ENCODE measurements around the gene CEP290.
"Not testable (repeated sequence)": the region's sequence is repeated elsewhere in the genome, so short reads cannot be mapped to it uniquely, and the experiment has no call there.

CEP290 gene

GRCh38 chr12:88141425-88141773 lies 489 bp downstream of the CEP290 start:
- Histone ChIP-seq H3K9ac (ENCODE audit: low read depth, low read length) (peak overlapping the region; percentile 55), H3K27ac (ENCODE audit: low read depth, low read length) (no peak overlapping the region), H3K4me1 (ENCODE audit: insufficient read depth, low read length) (peaks cover 34% of the 10 kb centered on the region), H3K27me3 (ENCODE audit: insufficient read depth, low read length) (no peaks in the 10 kb centered on the region), H3K9me3 (ENCODE audit: insufficient read depth, low read depth, low read length) (no peaks in the 10 kb centered on the region), H3K4me3 (ENCODE audit: low read length) (peak overlapping the region; percentile 81), H3K36me3 (ENCODE audit: insufficient read depth, low read length) (peaks cover 6% of the 10 kb centered on the region)
- WGBS, result 19% methylated on average over 13 of the region's 13 CpGs

- H3K9ac ChIP-seq (ENCODE audit: low read depth, low read length); H3K9me3 ChIP-seq (ENCODE audit: insufficient read depth, low read depth, low read length); H3K27ac ChIP-seq (ENCODE audit: low read depth, low read length); H3K27me3 ChIP-seq (ENCODE audit: insufficient read depth, low read length); H3K4me3 ChIP-seq (ENCODE audit: low read length): not testable (repeated sequence)
- Histone ChIP-seq H3K4me1 (ENCODE audit: insufficient read depth, low read length) (peaks cover 17% of the 10 kb centered on the region), H3K36me3 (ENCODE audit: insufficient read depth, low read length) (peaks cover 16% of the 10 kb centered on the region)
- WGBS, result 92% methylated on average over 4 of the region's 4 CpGs
These were observed 2.2 kb downstream of the CEP290 start for GRCh38 chr12:88139711-88140110.

- not testable (repeated sequence) for H3K9me3 ChIP-seq (ENCODE audit: insufficient read depth, low read depth, low read length); H3K4me3 ChIP-seq (ENCODE audit: low read length); H3K4me1 ChIP-seq (ENCODE audit: insufficient read depth, low read length); H3K9ac ChIP-seq (ENCODE audit: low read depth, low read length); H3K27ac ChIP-seq (ENCODE audit: low read depth, low read length); H3K27me3 ChIP-seq (ENCODE audit: insufficient read depth, low read length)
- peaks cover 35% of the 10 kb centered on the region; the same call in 1 of the 2 replicates for H3K36me3 ChIP-seq (ENCODE audit: insufficient read depth, low read length)
- 95% methylated on average over 1 of the region's 2 CpGs for WGBS
These were observed 8.7 kb downstream of the CEP290 start for GRCh38 chr12:88133181-88133580.

- H3K36me3 ChIP-seq (ENCODE audit: insufficient read depth, low read length), result peaks cover 42% of the 10 kb centered on the region; the same call in 1 of the 2 replicates
- no peaks in the 10 kb centered on the region for H3K4me1 ChIP-seq (ENCODE audit: insufficient read depth, low read length)
- H3K4me3 ChIP-seq (ENCODE audit: low read length), result no peak overlapping the region
- no peak overlapping the region for H3K9ac ChIP-seq (ENCODE audit: low read depth, low read length)
- H3K9me3 ChIP-seq (ENCODE audit: insufficient read depth, low read depth, low read length), result no peaks in the 10 kb centered on the region
- no peak overlapping the region for H3K27ac ChIP-seq (ENCODE audit: low read depth, low read length)
- no peaks in the 10 kb centered on the region for H3K27me3 ChIP-seq (ENCODE audit: insufficient read depth, low read length)
These were observed 9.5 kb downstream of the CEP290 start for GRCh38 chr12:88132392-88132791.

GRCh38 chr12:88127855-88128254 lies 14.0 kb downstream of the CEP290 start:
- WGBS, result 96% methylated on average over 2 of the region's 3 CpGs
- Histone ChIP-seq H3K4me1 (ENCODE audit: insufficient read depth, low read length) (no peaks in the 10 kb centered on the region), H3K9me3 (ENCODE audit: insufficient read depth, low read depth, low read length) (no peaks in the 10 kb centered on the region), H3K27me3 (ENCODE audit: insufficient read depth, low read length) (no peaks in the 10 kb centered on the region), H3K9ac (ENCODE audit: low read depth, low read length) (no peak overlapping the region), H3K36me3 (ENCODE audit: insufficient read depth, low read length) (peaks cover 59% of the 10 kb centered on the region), H3K4me3 (ENCODE audit: low read length) (no peak overlapping the region), H3K27ac (ENCODE audit: low read depth, low read length) (no peak overlapping the region)

GRCh38 chr12:88127099-88127498 lies 14.8 kb downstream of the CEP290 start:
- H3K36me3 ChIP-seq (ENCODE audit: insufficient read depth, low read length), result peaks cover 60% of the 10 kb centered on the region
- 94% methylated on average over 3 of the region's 3 CpGs for WGBS
- H3K9ac ChIP-seq (ENCODE audit: low read depth, low read length), result no peak overlapping the region
- H3K4me1 ChIP-seq (ENCODE audit: insufficient read depth, low read length), result no peaks in the 10 kb centered on the region
- H3K27me3 ChIP-seq (ENCODE audit: insufficient read depth, low read length), result no peaks in the 10 kb centered on the region
- no peak overlapping the region for H3K4me3 ChIP-seq (ENCODE audit: low read length)
- no peaks in the 10 kb centered on the region for H3K9me3 ChIP-seq (ENCODE audit: insufficient read depth, low read depth, low read length)
- H3K27ac ChIP-seq (ENCODE audit: low read depth, low read length), result no peak overlapping the region

- H3K9me3 ChIP-seq (ENCODE audit: insufficient read depth, low read depth, low read length), result no peaks in the 10 kb centered on the region
- H3K27ac ChIP-seq (ENCODE audit: low read depth, low read length), result no peak overlapping the region
- peaks cover 67% of the 10 kb centered on the region for H3K36me3 ChIP-seq (ENCODE audit: insufficient read depth, low read length)
- H3K9ac ChIP-seq (ENCODE audit: low read depth, low read length), result no peak overlapping the region
- no peaks in the 10 kb centered on the region for H3K27me3 ChIP-seq (ENCODE audit: insufficient read depth, low read length)
- WGBS, result 70% methylated on average over 4 of the region's 4 CpGs
- H3K4me1 ChIP-seq (ENCODE audit: insufficient read depth, low read length), result no peaks in the 10 kb centered on the region
- H3K4me3 ChIP-seq (ENCODE audit: low read length), result no peak overlapping the region
These were observed 19.2 kb downstream of the CEP290 start for GRCh38 chr12:88122666-88123065.

- WGBS, result 60% methylated on average over 3 of the region's 3 CpGs
- no peak overlapping the region for H3K9ac ChIP-seq (ENCODE audit: low read depth, low read length)
- H3K27me3 ChIP-seq (ENCODE audit: insufficient read depth, low read length), result no peaks in the 10 kb centered on the region
- no peak overlapping the region for H3K4me3 ChIP-seq (ENCODE audit: low read length)
- no peaks in the 10 kb centered on the region for H3K9me3 ChIP-seq (ENCODE audit: insufficient read depth, low read depth, low read length)
- H3K36me3 ChIP-seq (ENCODE audit: insufficient read depth, low read length), result peaks cover 75% of the 10 kb centered on the region
- H3K4me1 ChIP-seq (ENCODE audit: insufficient read depth, low read length), result no peaks in the 10 kb centered on the region
- no peak overlapping the region for H3K27ac ChIP-seq (ENCODE audit: low read depth, low read length)
These were observed 28.0 kb downstream of the CEP290 start for GRCh38 chr12:88113871-88114270.

GRCh38 chr12:88111074-88111652 lies 30.7 kb downstream of the CEP290 start:
- Histone ChIP-seq H3K9me3 (ENCODE audit: insufficient read depth, low read depth, low read length) (no peaks in the 10 kb centered on the region), H3K9ac (ENCODE audit: low read depth, low read length) (no peak overlapping the region), H3K4me1 (ENCODE audit: insufficient read depth, low read length) (no peaks in the 10 kb centered on the region), H3K4me3 (ENCODE audit: low read length) (no peak overlapping the region), H3K27me3 (ENCODE audit: insufficient read depth, low read length) (no peaks in the 10 kb centered on the region), H3K36me3 (ENCODE audit: insufficient read depth, low read length) (peaks cover 76% of the 10 kb centered on the region), H3K27ac (ENCODE audit: low read depth, low read length) (no peak overlapping the region)
- WGBS, result 90% methylated on average over 1 of the region's 1 CpG

GRCh38 chr12:88108021-88108420 lies 33.9 kb downstream of the CEP290 start:
- H3K9me3 ChIP-seq (ENCODE audit: insufficient read depth, low read depth, low read length), result no peaks in the 10 kb centered on the region
- H3K27me3 ChIP-seq (ENCODE audit: insufficient read depth, low read length), result no peaks in the 10 kb centered on the region
- H3K4me1 ChIP-seq (ENCODE audit: insufficient read depth, low read length), result no peaks in the 10 kb centered on the region
- no peak overlapping the region for H3K9ac ChIP-seq (ENCODE audit: low read depth, low read length)
- H3K4me3 ChIP-seq (ENCODE audit: low read length), result no peak overlapping the region
- H3K36me3 ChIP-seq (ENCODE audit: insufficient read depth, low read length), result peaks cover 64% of the 10 kb centered on the region
- WGBS, result 98% methylated on average over 2 of the region's 2 CpGs
- H3K27ac ChIP-seq (ENCODE audit: low read depth, low read length), result no peak overlapping the region

- H3K4me3 ChIP-seq (ENCODE audit: low read length), result no peak overlapping the region
- 92% methylated on average over 4 of the region's 4 CpGs for WGBS
- H3K27ac ChIP-seq (ENCODE audit: low read depth, low read length), result no peak overlapping the region
- H3K36me3 ChIP-seq (ENCODE audit: insufficient read depth, low read length), result peaks cover 21% of the 10 kb centered on the region
- H3K27me3 ChIP-seq (ENCODE audit: insufficient read depth, low read length), result no peaks in the 10 kb centered on the region
- no peaks in the 10 kb centered on the region for H3K9me3 ChIP-seq (ENCODE audit: insufficient read depth, low read depth, low read length)
- no peak overlapping the region for H3K9ac ChIP-seq (ENCODE audit: low read depth, low read length)
- H3K4me1 ChIP-seq (ENCODE audit: insufficient read depth, low read length), result no peaks in the 10 kb centered on the region
These were observed 48.3 kb downstream of the CEP290 start for GRCh38 chr12:88093573-88093972.

GRCh38 chr12:88092771-88093170 lies 49.1 kb downstream of the CEP290 start:
- Histone ChIP-seq H3K9me3 (ENCODE audit: insufficient read depth, low read depth, low read length) (no peaks in the 10 kb centered on the region), H3K27ac (ENCODE audit: low read depth, low read length) (no peak overlapping the region), H3K4me1 (ENCODE audit: insufficient read depth, low read length) (no peaks in the 10 kb centered on the region), H3K27me3 (ENCODE audit: insufficient read depth, low read length) (no peaks in the 10 kb centered on the region), H3K4me3 (ENCODE audit: low read length) (no peak overlapping the region), H3K36me3 (ENCODE audit: insufficient read depth, low read length) (peaks cover 29% of the 10 kb centered on the region), H3K9ac (ENCODE audit: low read depth, low read length) (no peak overlapping the region)

All from HUES64 (cell line).